HEK293 (cell line): ENCODE results near the gene AKAP8L.
A peak's percentile ranks its signal among the peaks of the same experiment; 100 is the strongest.

Experiments
- CTCF ChIA-PET: fragments of 350-600 bp; formaldehyde crosslinking; extraction: SDS; loops from one replicate; lab custom pipeline; 2021; ENCODE audit warnings: antibody characterized with exemption; lab: Yijun Ruan, JAX
- POLR2A ChIA-PET: fragments of 300-600 bp; formaldehyde crosslinking; extraction: SDS; loops from one replicate; lab custom pipeline; 2020; ENCODE audit warnings: antibody characterized with exemption, inconsistent platforms; lab: Yijun Ruan, JAX
- H3K27ac ChIP-seq: fragments of 200-500 bp; sonication (Bioruptor generic); 2 replicates; pipeline ENCODE4 v1.5.1; 2014; ENCODE audit warnings: low read depth, low read length, control low read depth, inconsistent platforms; ENCODE audit errors: extremely low read depth
- H3K36me3 ChIP-seq, 2 experiments: fragments of 200-500 bp in 1 of 2; sonication (Bioruptor generic) in 1 of 2; 1 replicate in 1 of 2; 2 replicates in 1 of 2; pipeline ENCODE4 v1.5.1; 2014 to 2017; ENCODE audit warnings: inconsistent platforms in 2 of 2, low read length in 2 of 2; ENCODE audit not compliant: control insufficient read depth in 2 of 2, insufficient read depth in 1 of 2
- H3K4me1 ChIP-seq: fragments of 200-500 bp; sonication (Bioruptor generic); 2 replicates; pipeline ENCODE4 v1.5.1; 2014; ENCODE audit warnings: mild to moderate bottlenecking, low read length, inconsistent platforms; ENCODE audit not compliant: control insufficient read depth, insufficient read depth
- H3K4me3 ChIP-seq: 2 replicates; pipeline ENCODE4 v1.5.1; 2011; ENCODE audit warnings: low read depth, mild to moderate bottlenecking, control low read depth, low read length, moderate library complexity
- H3K9me3 ChIP-seq: fragments of 200-500 bp; sonication (Bioruptor generic); 2 replicates; pipeline ENCODE4 v1.5.1; 2014; ENCODE audit warnings: low read depth, low read length, inconsistent platforms; ENCODE audit not compliant: control insufficient read depth, insufficient read depth
- EGR2 ChIP-seq: fragments of 450-650 bp; formaldehyde crosslinking; IDR thresholded peaks from 2 replicates; pipeline ENCODE4 v1.5.1; 2016; ENCODE audit warnings: low read depth, missing biosample characterization, missing genetic modification characterization
- KLF10 ChIP-seq: fragments of 450-650 bp; IDR thresholded peaks from 2 replicates; pipeline ENCODE4 v1.5.1; 2018; ENCODE audit warnings: missing biosample characterization, mild to moderate bottlenecking, missing genetic modification characterization
- KLF7 ChIP-seq: fragments of 450-650 bp; formaldehyde crosslinking; IDR thresholded peaks from 2 replicates; pipeline ENCODE4 v1.5.1; 2016; ENCODE audit warnings: missing biosample characterization, missing genetic modification characterization, borderline replicate concordance
- KLF9 ChIP-seq: fragments of 450-650 bp; formaldehyde crosslinking; IDR thresholded peaks from 2 replicates; pipeline ENCODE4 v1.5.1; 2016; ENCODE audit warnings: missing biosample characterization, missing genetic modification characterization, low read depth
- PRDM1 ChIP-seq: fragments of 450-650 bp; formaldehyde crosslinking; IDR thresholded peaks from 2 replicates; pipeline ENCODE4; 2016; ENCODE audit warnings: missing biosample characterization, missing genetic modification characterization
- ZNF174 ChIP-seq: fragments of 450-650 bp; formaldehyde crosslinking; IDR thresholded peaks from 2 replicates; pipeline ENCODE4 v1.5.0; 2017; ENCODE audit warnings: missing biosample characterization, mild to moderate bottlenecking, missing genetic modification characterization
- ZNF2 ChIP-seq: fragments of 450-650 bp; formaldehyde crosslinking; IDR thresholded peaks from 2 replicates; pipeline ENCODE4 v1.5.1; 2016; ENCODE audit warnings: missing biosample characterization, missing genetic modification characterization
- ZNF202 ChIP-seq: fragments of 450-650 bp; formaldehyde crosslinking; IDR thresholded peaks from 2 replicates; pipeline ENCODE4 v1.5.1; 2016; ENCODE audit warnings: missing biosample characterization, missing genetic modification characterization, borderline replicate concordance
- ZNF501 ChIP-seq: fragments of 450-650 bp; formaldehyde crosslinking; IDR thresholded peaks from 2 replicates; pipeline ENCODE4 v1.5.1; 2016; ENCODE audit warnings: missing biosample characterization, missing genetic modification characterization
- ZNF514 ChIP-seq: fragments of 450-650 bp; formaldehyde crosslinking; IDR thresholded peaks from 2 replicates; pipeline ENCODE4 v1.5.1; 2016; ENCODE audit warnings: missing biosample characterization, missing genetic modification characterization
- ZNF521 ChIP-seq: fragments of 450-650 bp; formaldehyde crosslinking; IDR thresholded peaks from 2 replicates; pipeline ENCODE4 v1.5.1; 2017; ENCODE audit warnings: missing biosample characterization, mild to moderate bottlenecking, missing genetic modification characterization
- ZNF529 ChIP-seq: fragments of 450-650 bp; formaldehyde crosslinking; IDR thresholded peaks from 2 replicates; pipeline ENCODE4 v1.5.1; 2017; ENCODE audit warnings: missing genetic modification characterization, missing biosample characterization; ENCODE audit not compliant: insufficient replicate concordance
- ZNF555 ChIP-seq: fragments of 450-650 bp; formaldehyde crosslinking; conservative IDR thresholded peaks from 2 replicates; pipeline ENCODE4 v1.5.1; 2017; ENCODE audit warnings: missing biosample characterization, mild to moderate bottlenecking, missing genetic modification characterization, inconsistent platforms
- ZNF571 ChIP-seq: fragments of 450-650 bp; formaldehyde crosslinking; IDR thresholded peaks from 2 replicates; pipeline ENCODE4 v1.5.0; 2017; ENCODE audit warnings: missing biosample characterization, missing genetic modification characterization
- ZNF610 ChIP-seq: fragments of 450-650 bp; formaldehyde crosslinking; IDR thresholded peaks from 2 replicates; pipeline ENCODE4 v1.5.1; 2016; ENCODE audit warnings: missing biosample characterization, missing genetic modification characterization, borderline replicate concordance
- ZNF626 ChIP-seq: fragments of 450-650 bp; sonication (Bioruptor Pico); formaldehyde crosslinking; IDR thresholded peaks from 2 replicates; pipeline ENCODE4 v1.5.1; 2018; ENCODE audit warnings: missing biosample characterization, missing genetic modification characterization, inconsistent platforms
- ZNF701 ChIP-seq: fragments of 450-650 bp; formaldehyde crosslinking; IDR thresholded peaks from 2 replicates; pipeline ENCODE4 v1.5.1; 2016; ENCODE audit warnings: missing biosample characterization, missing genetic modification characterization
- ZNF707 ChIP-seq: fragments of 450-650 bp; formaldehyde crosslinking; IDR thresholded peaks from 2 replicates; pipeline ENCODE4 v1.5.1; 2016; ENCODE audit warnings: missing biosample characterization, missing genetic modification characterization
- ZNF76 ChIP-seq: fragments of 450-650 bp; formaldehyde crosslinking; IDR thresholded peaks from 2 replicates; pipeline ENCODE4; 2016; ENCODE audit warnings: low read depth, missing biosample characterization, missing genetic modification characterization, borderline replicate concordance
- TF ChIP-seq, protein P1 (sequence below): fragments of 450-650 bp; formaldehyde crosslinking; IDR thresholded peaks from 2 replicates; pipeline ENCODE4 v1.5.1; 2016; ENCODE audit warnings: missing biosample characterization, missing genetic modification characterization
- TF ChIP-seq, protein P2 (sequence below): fragments of 450-650 bp; formaldehyde crosslinking; IDR thresholded peaks from 2 replicates; pipeline ENCODE4 v1.5.1; 2016; ENCODE audit warnings: missing biosample characterization, missing genetic modification characterization
- TF ChIP-seq, protein P3 (sequence below): fragments of 450-650 bp; formaldehyde crosslinking; IDR thresholded peaks from 2 replicates; pipeline ENCODE4 v1.5.0; 2017; ENCODE audit warnings: missing biosample characterization, missing genetic modification characterization, borderline replicate concordance
- TF ChIP-seq, protein P4 (sequence below): fragments of 450-650 bp; formaldehyde crosslinking; IDR thresholded peaks from 2 replicates; pipeline ENCODE4 v1.5.1; 2016; ENCODE audit warnings: missing biosample characterization, missing genetic modification characterization, low read depth
- TF ChIP-seq, protein P5 (sequence below): sonication (generic); formaldehyde crosslinking; IDR thresholded peaks from 2 replicates; pipeline ENCODE4 v1.8.1; 2022; ENCODE audit warnings: mild to moderate bottlenecking, moderate library complexity, missing genetic modification reagents

The AKAP8L gene

DNA sequence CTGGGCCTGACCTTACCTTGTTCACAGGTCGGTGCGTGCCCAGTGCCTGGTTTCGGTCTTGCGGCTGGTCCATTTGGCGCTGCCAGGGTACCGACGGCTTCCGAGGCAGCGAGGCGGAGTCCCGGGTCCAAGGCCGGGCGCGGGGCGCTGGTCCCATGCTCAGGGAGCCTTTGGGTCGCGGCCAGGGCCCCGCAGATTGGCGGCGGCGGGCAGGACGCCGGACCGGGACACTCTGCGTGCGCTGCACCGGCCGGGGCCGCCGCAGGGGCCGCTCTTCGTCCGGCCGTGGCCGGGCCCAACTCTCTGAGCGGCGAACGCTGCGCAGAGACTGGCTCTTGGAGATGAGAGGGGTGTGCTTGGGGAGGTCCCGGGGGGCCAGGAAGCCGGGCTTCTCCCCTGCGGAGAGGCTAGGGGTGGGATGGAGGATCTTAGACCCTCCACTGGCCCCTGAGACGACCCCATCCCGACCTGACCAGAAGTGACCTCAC lies 34.3 kb upstream of the AKAP8L start:
- CTCF ChIA-PET: no interaction called here
- H3K27ac ChIP-seq: no peak overlapping the region
- TF ChIP-seq, protein P1, sequence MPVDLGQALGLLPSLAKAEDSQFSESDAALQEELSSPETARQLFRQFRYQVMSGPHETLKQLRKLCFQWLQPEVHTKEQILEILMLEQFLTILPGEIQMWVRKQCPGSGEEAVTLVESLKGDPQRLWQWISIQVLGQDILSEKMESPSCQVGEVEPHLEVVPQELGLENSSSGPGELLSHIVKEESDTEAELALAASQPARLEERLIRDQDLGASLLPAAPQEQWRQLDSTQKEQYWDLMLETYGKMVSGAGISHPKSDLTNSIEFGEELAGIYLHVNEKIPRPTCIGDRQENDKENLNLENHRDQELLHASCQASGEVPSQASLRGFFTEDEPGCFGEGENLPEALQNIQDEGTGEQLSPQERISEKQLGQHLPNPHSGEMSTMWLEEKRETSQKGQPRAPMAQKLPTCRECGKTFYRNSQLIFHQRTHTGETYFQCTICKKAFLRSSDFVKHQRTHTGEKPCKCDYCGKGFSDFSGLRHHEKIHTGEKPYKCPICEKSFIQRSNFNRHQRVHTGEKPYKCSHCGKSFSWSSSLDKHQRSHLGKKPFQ: no peak
- no peak for TF ChIP-seq ZNF610 (tag by site-specific recombination)
- no peak for TF ChIP-seq ZNF571 (tag by site-specific recombination)
- TF ChIP-seq, protein P2, sequence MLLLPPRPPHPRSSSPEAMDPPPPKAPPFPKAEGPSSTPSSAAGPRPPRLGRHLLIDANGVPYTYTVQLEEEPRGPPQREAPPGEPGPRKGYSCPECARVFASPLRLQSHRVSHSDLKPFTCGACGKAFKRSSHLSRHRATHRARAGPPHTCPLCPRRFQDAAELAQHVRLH: 0 out of 2 replicates have a peak, but pooled peaks have one; percentile 3
- no peak for TF ChIP-seq ZNF501 (tag by site-specific recombination)
- no peak for TF ChIP-seq ZNF202
- no peak for TF ChIP-seq KLF10
- TF ChIP-seq, protein P3, sequence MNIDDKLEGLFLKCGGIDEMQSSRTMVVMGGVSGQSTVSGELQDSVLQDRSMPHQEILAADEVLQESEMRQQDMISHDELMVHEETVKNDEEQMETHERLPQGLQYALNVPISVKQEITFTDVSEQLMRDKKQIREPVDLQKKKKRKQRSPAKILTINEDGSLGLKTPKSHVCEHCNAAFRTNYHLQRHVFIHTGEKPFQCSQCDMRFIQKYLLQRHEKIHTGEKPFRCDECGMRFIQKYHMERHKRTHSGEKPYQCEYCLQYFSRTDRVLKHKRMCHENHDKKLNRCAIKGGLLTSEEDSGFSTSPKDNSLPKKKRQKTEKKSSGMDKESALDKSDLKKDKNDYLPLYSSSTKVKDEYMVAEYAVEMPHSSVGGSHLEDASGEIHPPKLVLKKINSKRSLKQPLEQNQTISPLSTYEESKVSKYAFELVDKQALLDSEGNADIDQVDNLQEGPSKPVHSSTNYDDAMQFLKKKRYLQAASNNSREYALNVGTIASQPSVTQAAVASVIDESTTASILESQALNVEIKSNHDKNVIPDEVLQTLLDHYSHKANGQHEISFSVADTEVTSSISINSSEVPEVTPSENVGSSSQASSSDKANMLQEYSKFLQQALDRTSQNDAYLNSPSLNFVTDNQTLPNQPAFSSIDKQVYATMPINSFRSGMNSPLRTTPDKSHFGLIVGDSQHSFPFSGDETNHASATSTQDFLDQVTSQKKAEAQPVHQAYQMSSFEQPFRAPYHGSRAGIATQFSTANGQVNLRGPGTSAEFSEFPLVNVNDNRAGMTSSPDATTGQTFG (tag by site-specific recombination): no peak
- no peak overlapping the region for H3K4me3 ChIP-seq
- no peaks in the 10 kb centered on the region for H3K36me3 ChIP-seq
- H3K9me3 ChIP-seq: no peaks in the 10 kb centered on the region
- peaks cover 2% of the 10 kb centered on the region for H3K4me1 ChIP-seq
- POLR2A ChIA-PET: interaction anchor here (0.6 to 1.5 kb wide), 7 partner anchors 14 to 732 kb away, joined by 3 to 22 read pairs (median 3); partner anchors contain the start of genes AKAP8, AKAP8L and FAM32A

GRCh38 chr19:15452111-15453047 lies 33.6 kb upstream of the AKAP8L start:
- CTCF ChIA-PET: interaction anchor here (0.5 to 1.8 kb wide), 3 partner anchors 33 to 600 kb away, joined by 3 to 6 read pairs (median 4); partner anchors contain the start of gene AKAP8L
- POLR2A ChIA-PET: interaction anchor here (0.6 to 1.5 kb wide), 8 partner anchors 15 to 733 kb away, joined by 3 to 22 read pairs (median 3); partner anchors contain the start of genes AKAP8, AKAP8L and FAM32A
- peaks cover 0 to 5% of the 10 kb centered on the region in 2 experiments; a peak in 1 of 3 replicates for H3K36me3 ChIP-seq
- TF ChIP-seq ZNF76 (tag by site-specific recombination) (no peak), ZNF707 (tag by site-specific recombination) (no peak), ZNF174 (tag by site-specific recombination) (no peak), ZNF521 (tag by site-specific recombination) (no peak), ZNF529 (no peak), KLF7 (no peak), ZNF701 (no peak), ZNF626 (tag by site-specific recombination) (no peak), ZNF555 (tag by site-specific recombination) (no peak), ZNF571 (tag by site-specific recombination) (no peak), ZNF2 (tag by site-specific recombination) (0 out of 2 replicates have a peak, but pooled peaks have one; percentile 14), KLF9 (tag by site-specific recombination) (peak; percentile 52; the same call in 1 of the 2 replicates), ZNF514 (tag by site-specific recombination) (no peak), EGR2 (no peak), PRDM1 (no peak)
- TF ChIP-seq, protein P4, sequence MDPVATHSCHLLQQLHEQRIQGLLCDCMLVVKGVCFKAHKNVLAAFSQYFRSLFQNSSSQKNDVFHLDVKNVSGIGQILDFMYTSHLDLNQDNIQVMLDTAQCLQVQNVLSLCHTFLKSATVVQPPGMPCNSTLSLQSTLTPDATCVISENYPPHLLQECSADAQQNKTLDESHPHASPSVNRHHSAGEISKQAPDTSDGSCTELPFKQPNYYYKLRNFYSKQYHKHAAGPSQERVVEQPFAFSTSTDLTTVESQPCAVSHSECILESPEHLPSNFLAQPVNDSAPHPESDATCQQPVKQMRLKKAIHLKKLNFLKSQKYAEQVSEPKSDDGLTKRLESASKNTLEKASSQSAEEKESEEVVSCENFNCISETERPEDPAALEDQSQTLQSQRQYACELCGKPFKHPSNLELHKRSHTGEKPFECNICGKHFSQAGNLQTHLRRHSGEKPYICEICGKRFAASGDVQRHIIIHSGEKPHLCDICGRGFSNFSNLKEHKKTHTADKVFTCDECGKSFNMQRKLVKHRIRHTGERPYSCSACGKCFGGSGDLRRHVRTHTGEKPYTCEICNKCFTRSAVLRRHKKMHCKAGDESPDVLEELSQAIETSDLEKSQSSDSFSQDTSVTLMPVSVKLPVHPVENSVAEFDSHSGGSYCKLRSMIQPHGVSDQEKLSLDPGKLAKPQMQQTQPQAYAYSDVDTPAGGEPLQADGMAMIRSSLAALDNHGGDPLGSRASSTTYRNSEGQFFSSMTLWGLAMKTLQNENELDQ (tag by site-specific recombination): no peak
- TF ChIP-seq, protein P5, sequence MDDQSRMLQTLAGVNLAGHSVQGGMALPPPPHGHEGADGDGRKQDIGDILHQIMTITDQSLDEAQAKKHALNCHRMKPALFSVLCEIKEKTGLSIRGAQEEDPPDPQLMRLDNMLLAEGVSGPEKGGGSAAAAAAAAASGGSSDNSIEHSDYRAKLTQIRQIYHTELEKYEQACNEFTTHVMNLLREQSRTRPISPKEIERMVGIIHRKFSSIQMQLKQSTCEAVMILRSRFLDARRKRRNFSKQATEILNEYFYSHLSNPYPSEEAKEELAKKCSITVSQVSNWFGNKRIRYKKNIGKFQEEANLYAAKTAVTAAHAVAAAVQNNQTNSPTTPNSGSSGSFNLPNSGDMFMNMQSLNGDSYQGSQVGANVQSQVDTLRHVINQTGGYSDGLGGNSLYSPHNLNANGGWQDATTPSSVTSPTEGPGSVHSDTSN (CRISPR knock-in tag): no peak

More at GRCh38 chr19:15452111-15453047, 33.6 kb upstream of the AKAP8L start:
- no peak overlapping the region for H3K27ac ChIP-seq
- H3K4me1 ChIP-seq: peaks cover 2% of the 10 kb centered on the region; the same call in 1 of the 2 replicates
- H3K9me3 ChIP-seq: no peaks in the 10 kb centered on the region
- H3K4me3 ChIP-seq: no peak overlapping the region
